HepG2 (cell line): ENCODE measurements around the gene SPECC1L. TPM values are rescaled to one million over a fixed set of nuclear protein-coding genes. Genes with fewer than 3 reads are reported as not detected.

Source experiments
- AGO2 ChIP-seq: fragments of 200-400 bp; formaldehyde crosslinking; optimal IDR thresholded peaks from 2 replicates; pipeline ENCODE3; 2017; ENCODE audit warnings: mild to moderate bottlenecking, low read depth, low read length, moderate library complexity
- DZIP1 ChIP-seq: sonication (generic); formaldehyde crosslinking; IDR thresholded peaks from 2 replicates; pipeline ENCODE4 v1.5.0; 2020; ENCODE audit warnings: mild to moderate bottlenecking, missing genetic modification reagents
- FOXP1 ChIP-seq, 2 experiments: fragments of 450-650 bp in 1 of 2; IDR thresholded peaks; 2 replicates each; pipeline ENCODE4 v1.6.1; 2017 to 2018; ENCODE audit warnings: antibody characterized with exemption in 1 of 2
- HNRNPUL1 ChIP-seq: fragments of 200-400 bp; formaldehyde crosslinking; IDR thresholded peaks from 2 replicates; pipeline ENCODE4 v1.6.1; 2017; ENCODE audit warnings: low read depth, mild to moderate bottlenecking, low read length, moderate library complexity
- MEF2D ChIP-seq: sonication (generic); formaldehyde crosslinking; IDR thresholded peaks from 2 replicates; pipeline ENCODE4 v1.5.1; 2020; ENCODE audit warnings: mild to moderate bottlenecking, missing genetic modification reagents
- SRF ChIP-seq: IDR thresholded peaks from 2 replicates; pipeline ENCODE4 v1.6.1; 2011; ENCODE audit warnings: mild to moderate bottlenecking, low read depth, low read length, moderate library complexity
- ZNF12 ChIP-seq: sonication (generic); formaldehyde crosslinking; IDR thresholded peaks from 2 replicates; pipeline ENCODE4 v1.5.0; 2020; ENCODE audit warnings: missing genetic modification reagents
- polyA plus RNA-seq, 8 experiments: library from polyadenylated mRNA; depleted of rRNA in 3 of 8; stranded (reverse) in 7 of 8; unstranded in 1 of 8; fragments of >200 nt; fragmentation: Illumina TruSeq in 4 of 8; extraction: Trizol in 4 of 8; gene quantifications; 2 replicates each; pipeline versions ENCODE4 v1.2.1 to v1.2.3, GENCODE V29; 2011 to 2016; ENCODE audit warnings: low read depth in 4 of 8, missing spikeins in 1 of 8, mixed read lengths in 1 of 8; ENCODE audit not compliant: insufficient read depth in 1 of 8
- total RNA-seq, 5 experiments: library from RNA; depleted of rRNA; stranded (reverse); fragments of >200 nt; fragmentation: Illumina TruSeq; extraction: Trizol; gene quantifications; 2 replicates each; pipeline ENCODE4 v1.2.3, GENCODE V29; 2016; ENCODE audit warnings: low read depth in 1 of 5
- TF ChIP-seq, protein P1 (sequence below), 2 experiments: sonication (generic) in 1 of 2; formaldehyde crosslinking in 1 of 2; IDR thresholded peaks; 2 replicates each; pipeline versions ENCODE4 v1.4.0 to v1.6.1; 2016 to 2020; ENCODE audit warnings: borderline replicate concordance in 1 of 2, low read depth in 1 of 2, mild to moderate bottlenecking in 1 of 2, missing genetic modification reagents in 1 of 2
- TF ChIP-seq, protein P2 (sequence below): sonication (generic); formaldehyde crosslinking; IDR thresholded peaks from 2 replicates; pipeline ENCODE4 v1.4.0; 2020; ENCODE audit warnings: mild to moderate bottlenecking, missing genetic modification reagents
- TF ChIP-seq, protein P3 (sequence below): sonication (generic); formaldehyde crosslinking; IDR thresholded peaks from 2 replicates; pipeline ENCODE4 v1.4.0; 2020; ENCODE audit warnings: missing genetic modification reagents

Gene SPECC1L
- total and polyA plus RNA-seq, 2 of the 13 experiments (the other 11 are each of a cell fraction or from before 2014, with no cell fraction given): 14.1 to 30.3 TPM

DNA sequence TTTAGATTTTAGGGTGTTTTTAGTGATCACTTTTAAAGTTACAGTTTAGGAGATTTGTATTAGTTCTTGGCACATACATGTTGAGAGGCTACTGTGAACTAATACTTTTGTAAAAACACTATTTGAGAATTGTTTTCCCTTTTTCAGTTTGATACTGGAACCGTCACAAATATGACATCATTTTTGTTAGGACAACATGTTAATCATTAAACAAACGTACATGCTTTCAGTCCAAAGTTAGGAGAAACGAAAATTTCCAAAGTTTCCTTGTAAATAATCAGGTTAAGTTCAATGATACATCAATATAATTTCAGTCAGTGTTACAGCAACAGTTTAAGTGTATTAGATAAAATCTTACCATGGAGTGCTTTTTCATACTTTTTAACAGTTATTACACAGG, 53.1 kb downstream of the SPECC1L start (continued):
- TF ChIP-seq, protein P1, sequence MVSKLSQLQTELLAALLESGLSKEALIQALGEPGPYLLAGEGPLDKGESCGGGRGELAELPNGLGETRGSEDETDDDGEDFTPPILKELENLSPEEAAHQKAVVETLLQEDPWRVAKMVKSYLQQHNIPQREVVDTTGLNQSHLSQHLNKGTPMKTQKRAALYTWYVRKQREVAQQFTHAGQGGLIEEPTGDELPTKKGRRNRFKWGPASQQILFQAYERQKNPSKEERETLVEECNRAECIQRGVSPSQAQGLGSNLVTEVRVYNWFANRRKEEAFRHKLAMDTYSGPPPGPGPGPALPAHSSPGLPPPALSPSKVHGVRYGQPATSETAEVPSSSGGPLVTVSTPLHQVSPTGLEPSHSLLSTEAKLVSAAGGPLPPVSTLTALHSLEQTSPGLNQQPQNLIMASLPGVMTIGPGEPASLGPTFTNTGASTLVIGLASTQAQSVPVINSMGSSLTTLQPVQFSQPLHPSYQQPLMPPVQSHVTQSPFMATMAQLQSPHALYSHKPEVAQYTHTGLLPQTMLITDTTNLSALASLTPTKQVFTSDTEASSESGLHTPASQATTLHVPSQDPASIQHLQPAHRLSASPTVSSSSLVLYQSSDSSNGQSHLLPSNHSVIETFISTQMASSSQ (IDR thresholded peaks at IDR 0.05; ENCODE audit: low read depth): peak; percentile 66; the same call in 1 of the 2 replicates
- TF ChIP-seq, protein P1 (CRISPR knock-in tag; IDR thresholded peaks at IDR 0.05; ENCODE audit: borderline replicate concordance): no peak
- TF ChIP-seq, protein P2, sequence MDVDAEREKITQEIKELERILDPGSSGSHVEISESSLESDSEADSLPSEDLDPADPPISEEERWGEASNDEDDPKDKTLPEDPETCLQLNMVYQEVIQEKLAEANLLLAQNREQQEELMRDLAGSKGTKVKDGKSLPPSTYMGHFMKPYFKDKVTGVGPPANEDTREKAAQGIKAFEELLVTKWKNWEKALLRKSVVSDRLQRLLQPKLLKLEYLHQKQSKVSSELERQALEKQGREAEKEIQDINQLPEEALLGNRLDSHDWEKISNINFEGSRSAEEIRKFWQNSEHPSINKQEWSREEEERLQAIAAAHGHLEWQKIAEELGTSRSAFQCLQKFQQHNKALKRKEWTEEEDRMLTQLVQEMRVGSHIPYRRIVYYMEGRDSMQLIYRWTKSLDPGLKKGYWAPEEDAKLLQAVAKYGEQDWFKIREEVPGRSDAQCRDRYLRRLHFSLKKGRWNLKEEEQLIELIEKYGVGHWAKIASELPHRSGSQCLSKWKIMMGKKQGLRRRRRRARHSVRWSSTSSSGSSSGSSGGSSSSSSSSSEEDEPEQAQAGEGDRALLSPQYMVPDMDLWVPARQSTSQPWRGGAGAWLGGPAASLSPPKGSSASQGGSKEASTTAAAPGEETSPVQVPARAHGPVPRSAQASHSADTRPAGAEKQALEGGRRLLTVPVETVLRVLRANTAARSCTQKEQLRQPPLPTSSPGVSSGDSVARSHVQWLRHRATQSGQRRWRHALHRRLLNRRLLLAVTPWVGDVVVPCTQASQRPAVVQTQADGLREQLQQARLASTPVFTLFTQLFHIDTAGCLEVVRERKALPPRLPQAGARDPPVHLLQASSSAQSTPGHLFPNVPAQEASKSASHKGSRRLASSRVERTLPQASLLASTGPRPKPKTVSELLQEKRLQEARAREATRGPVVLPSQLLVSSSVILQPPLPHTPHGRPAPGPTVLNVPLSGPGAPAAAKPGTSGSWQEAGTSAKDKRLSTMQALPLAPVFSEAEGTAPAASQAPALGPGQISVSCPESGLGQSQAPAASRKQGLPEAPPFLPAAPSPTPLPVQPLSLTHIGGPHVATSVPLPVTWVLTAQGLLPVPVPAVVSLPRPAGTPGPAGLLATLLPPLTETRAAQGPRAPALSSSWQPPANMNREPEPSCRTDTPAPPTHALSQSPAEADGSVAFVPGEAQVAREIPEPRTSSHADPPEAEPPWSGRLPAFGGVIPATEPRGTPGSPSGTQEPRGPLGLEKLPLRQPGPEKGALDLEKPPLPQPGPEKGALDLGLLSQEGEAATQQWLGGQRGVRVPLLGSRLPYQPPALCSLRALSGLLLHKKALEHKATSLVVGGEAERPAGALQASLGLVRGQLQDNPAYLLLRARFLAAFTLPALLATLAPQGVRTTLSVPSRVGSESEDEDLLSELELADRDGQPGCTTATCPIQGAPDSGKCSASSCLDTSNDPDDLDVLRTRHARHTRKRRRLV: no peak
- TF ChIP-seq DZIP1 (CRISPR knock-in tag) (no peak), SRF (no peak), AGO2 (no peak), FOXP1 (IDR thresholded peaks at IDR 0.05) (no peak), FOXP1 (CRISPR knock-in tag; IDR thresholded peaks at IDR 0.05) (0 out of 2 replicates have a peak, but pooled peaks have one; percentile 11), MEF2D (no peak), HNRNPUL1 (peak; percentile 87), ZNF12 (CRISPR knock-in tag) (no peak)
- TF ChIP-seq, protein P3, sequence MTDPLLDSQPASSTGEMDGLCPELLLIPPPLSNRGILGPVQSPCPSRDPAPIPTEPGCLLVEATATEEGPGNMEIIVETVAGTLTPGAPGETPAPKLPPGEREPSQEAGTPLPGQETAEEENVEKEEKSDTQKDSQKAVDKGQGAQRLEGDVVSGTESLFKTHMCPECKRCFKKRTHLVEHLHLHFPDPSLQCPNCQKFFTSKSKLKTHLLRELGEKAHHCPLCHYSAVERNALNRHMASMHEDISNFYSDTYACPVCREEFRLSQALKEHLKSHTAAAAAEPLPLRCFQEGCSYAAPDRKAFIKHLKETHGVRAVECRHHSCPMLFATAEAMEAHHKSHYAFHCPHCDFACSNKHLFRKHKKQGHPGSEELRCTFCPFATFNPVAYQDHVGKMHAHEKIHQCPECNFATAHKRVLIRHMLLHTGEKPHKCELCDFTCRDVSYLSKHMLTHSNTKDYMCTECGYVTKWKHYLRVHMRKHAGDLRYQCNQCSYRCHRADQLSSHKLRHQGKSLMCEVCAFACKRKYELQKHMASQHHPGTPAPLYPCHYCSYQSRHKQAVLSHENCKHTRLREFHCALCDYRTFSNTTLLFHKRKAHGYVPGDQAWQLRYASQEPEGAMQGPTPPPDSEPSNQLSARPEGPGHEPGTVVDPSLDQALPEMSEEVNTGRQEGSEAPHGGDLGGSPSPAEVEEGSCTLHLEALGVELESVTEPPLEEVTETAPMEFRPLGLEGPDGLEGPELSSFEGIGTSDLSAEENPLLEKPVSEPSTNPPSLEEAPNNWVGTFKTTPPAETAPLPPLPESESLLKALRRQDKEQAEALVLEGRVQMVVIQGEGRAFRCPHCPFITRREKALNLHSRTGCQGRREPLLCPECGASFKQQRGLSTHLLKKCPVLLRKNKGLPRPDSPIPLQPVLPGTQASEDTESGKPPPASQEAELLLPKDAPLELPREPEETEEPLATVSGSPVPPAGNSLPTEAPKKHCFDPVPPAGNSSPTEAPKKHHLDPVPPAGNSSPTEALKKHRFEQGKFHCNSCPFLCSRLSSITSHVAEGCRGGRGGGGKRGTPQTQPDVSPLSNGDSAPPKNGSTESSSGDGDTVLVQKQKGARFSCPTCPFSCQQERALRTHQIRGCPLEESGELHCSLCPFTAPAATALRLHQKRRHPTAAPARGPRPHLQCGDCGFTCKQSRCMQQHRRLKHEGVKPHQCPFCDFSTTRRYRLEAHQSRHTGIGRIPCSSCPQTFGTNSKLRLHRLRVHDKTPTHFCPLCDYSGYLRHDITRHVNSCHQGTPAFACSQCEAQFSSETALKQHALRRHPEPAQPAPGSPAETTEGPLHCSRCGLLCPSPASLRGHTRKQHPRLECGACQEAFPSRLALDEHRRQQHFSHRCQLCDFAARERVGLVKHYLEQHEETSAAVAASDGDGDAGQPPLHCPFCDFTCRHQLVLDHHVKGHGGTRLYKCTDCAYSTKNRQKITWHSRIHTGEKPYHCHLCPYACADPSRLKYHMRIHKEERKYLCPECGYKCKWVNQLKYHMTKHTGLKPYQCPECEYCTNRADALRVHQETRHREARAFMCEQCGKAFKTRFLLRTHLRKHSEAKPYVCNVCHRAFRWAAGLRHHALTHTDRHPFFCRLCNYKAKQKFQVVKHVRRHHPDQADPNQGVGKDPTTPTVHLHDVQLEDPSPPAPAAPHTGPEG (CRISPR knock-in tag): no peak
